Liver (tissue), 9 donors: Measurements from ENCODE around the gene WHRN. TPM values are rescaled to one million over a fixed set of nuclear protein-coding genes. Genes with fewer than 3 reads are reported as not detected.

ENCODE experiments used
- DNase-seq: peaks from one replicate; pipeline ENCODE4 v3.0.0-alpha.2; 2017; ENCODE audit warnings: low spot score
- H3K27ac ChIP-seq, 2 donors: one replicate each; pipeline ENCODE4 v1.7.0; 2013; ENCODE audit warnings: inconsistent platforms in 2 of 2, low read length in 2 of 2, control low read depth in 1 of 2, low read depth in 1 of 2, mild to moderate bottlenecking in 1 of 2
- H3K27me3 ChIP-seq, 4 donors: one replicate each; pipeline versions ENCODE4 v1.6.1 to v1.7.0; 2013; ENCODE audit warnings: low read length in 3 of 4, inconsistent platforms in 1 of 4, mild to moderate bottlenecking in 1 of 4, moderate library complexity in 1 of 4; ENCODE audit not compliant: control insufficient read depth in 4 of 4, insufficient read depth in 4 of 4
- H3K36me3 ChIP-seq, 4 donors: one replicate each; pipeline versions ENCODE4 v1.6.1 to v1.7.0; 2013; ENCODE audit warnings: low read length in 3 of 4, mild to moderate bottlenecking in 3 of 4, low read depth in 1 of 4, moderate library complexity in 1 of 4; ENCODE audit not compliant: control insufficient read depth in 4 of 4, insufficient read depth in 3 of 4
- H3K4me1 ChIP-seq, 4 donors: one replicate each; pipeline versions ENCODE4 v1.6.1 to v1.7.0; 2013; ENCODE audit warnings: low read length in 3 of 4, mild to moderate bottlenecking in 3 of 4, moderate library complexity in 1 of 4; ENCODE audit not compliant: control insufficient read depth in 4 of 4, insufficient read depth in 4 of 4
- H3K4me3 ChIP-seq, 3 donors: one replicate each; pipeline versions ENCODE4 v1.6.1 to v1.7.0; 2013; ENCODE audit warnings: low read length in 3 of 3, control low read depth in 1 of 3, low read depth in 1 of 3, mild to moderate bottlenecking in 1 of 3
- H3K9ac ChIP-seq, 2 donors: one replicate each; pipeline ENCODE4 v1.7.0; 2013; ENCODE audit warnings: low read length in 2 of 2, mild to moderate bottlenecking in 2 of 2, moderate library complexity in 2 of 2, control low read depth in 1 of 2, low read depth in 1 of 2
- H3K9me3 ChIP-seq, 4 donors: one replicate each; pipeline versions ENCODE4 v1.6.1 to v1.7.0; 2013; ENCODE audit warnings: low read length in 3 of 4; ENCODE audit not compliant: control insufficient read depth in 4 of 4
- CTCF ChIP-seq: fragments of 150-350 bp; IDR thresholded peaks from 2 replicates; pipeline ENCODE4 v1.5.1; 2017; ENCODE audit warnings: improper control_type of control experiment, low read depth, low read length; ENCODE audit not compliant: missing input control
- EGR1 ChIP-seq, 2 donors: IDR thresholded peaks; 2 replicates each; pipeline ENCODE4 v1.6.1; 2016 to 2018; ENCODE audit warnings: antibody characterized with exemption in 2 of 2, low read depth in 2 of 2
- FOXA2 ChIP-seq: IDR thresholded peaks from 2 replicates; pipeline ENCODE4 v1.6.1; 2016; ENCODE audit warnings: antibody characterized with exemption
- GABPA ChIP-seq, 2 donors: IDR thresholded peaks in 1 of 2; conservative IDR thresholded peaks in 1 of 2; 2 replicates each; pipeline ENCODE4 v1.6.1; 2016; ENCODE audit warnings: antibody characterized with exemption in 2 of 2, mild to moderate bottlenecking in 1 of 2, moderate library complexity in 1 of 2
- HNF4A ChIP-seq, 2 donors: conservative IDR thresholded peaks; 2 replicates each; pipeline ENCODE4 v1.6.1; 2016; ENCODE audit warnings: antibody characterized with exemption in 2 of 2, mild to moderate bottlenecking in 2 of 2
- JUND ChIP-seq, 2 donors: IDR thresholded peaks; 2 replicates each; pipeline ENCODE4 v1.6.1; 2016; ENCODE audit warnings: antibody characterized with exemption in 2 of 2
- MAX ChIP-seq: IDR thresholded peaks from 2 replicates; pipeline ENCODE4 v1.6.1; 2016; ENCODE audit warnings: antibody characterized with exemption
- NR2F2 ChIP-seq: IDR thresholded peaks from 2 replicates; pipeline ENCODE4 v1.6.1; 2016; ENCODE audit warnings: antibody characterized with exemption
- RAD21 ChIP-seq, 2 donors: IDR thresholded peaks; 2 replicates each; pipeline ENCODE4 v1.6.1; 2016; ENCODE audit warnings: antibody characterized with exemption in 2 of 2, mild to moderate bottlenecking in 2 of 2
- REST ChIP-seq: IDR thresholded peaks from 2 replicates; pipeline ENCODE4 v1.6.1; 2016; ENCODE audit warnings: antibody characterized with exemption, mild to moderate bottlenecking
- RXRA ChIP-seq, 2 donors: IDR thresholded peaks; 2 replicates each; pipeline ENCODE4 v1.6.1; 2017 to 2018; ENCODE audit warnings: antibody characterized with exemption in 2 of 2, mild to moderate bottlenecking in 1 of 2
- SP1 ChIP-seq: IDR thresholded peaks from 2 replicates; pipeline ENCODE4 v1.6.1; 2018; ENCODE audit warnings: antibody characterized with exemption, mild to moderate bottlenecking
- TAF1 ChIP-seq: conservative IDR thresholded peaks from 2 replicates; pipeline ENCODE4 v1.6.1; 2016; ENCODE audit warnings: antibody characterized with exemption, mild to moderate bottlenecking
- YY1 ChIP-seq: IDR thresholded peaks from 2 replicates; pipeline ENCODE4 v1.6.1; 2016; ENCODE audit warnings: antibody characterized with exemption, mild to moderate bottlenecking
- ZBTB33 ChIP-seq: IDR thresholded peaks from 2 replicates; pipeline ENCODE4 v1.6.1; 2016; ENCODE audit warnings: antibody characterized with exemption
- WGBS: extraction: QIAGEN DNeasy Blood & Tissue Kit; methylation state at CpG from one replicate; pipeline ENCODE4 v1.1.7; 2013; 5-methylcytosine and 5-hydroxymethylcytosine counted together
- polyA plus RNA-seq, 2 donors: library from polyadenylated mRNA; stranded (reverse) in 1 of 2; unstranded in 1 of 2; fragments of 200-250 nt in 1 of 2; fragments of >200 nt in 1 of 2; fragmentation: Nextera tagmentation in 1 of 2; extraction: Ambion mirVana in 1 of 2; gene quantifications; one replicate each; pipeline versions ENCODE4 v1.2.1 to v1.2.3, GENCODE V29; 2013 to 2015
- total RNA-seq, 2 donors: library from RNA; depleted of rRNA; stranded (reverse); fragments of >200 nt; gene quantifications; one replicate each; pipeline ENCODE4 v1.2.3, GENCODE V29; 2014
- donor health status: healthy.
- donor health status: healthy.
- donor health status: healthy.
- donor health status: healthy.
- donor health status: healthy.

Gene WHRN
- total and polyA plus RNA-seq, 4 donors = 0.42 to 1.9 (median 0.88) TPM

GRCh38 chr9:114433086-114433485 is 72.2 kb downstream of the WHRN start:
- H3K4me3 ChIP-seq = no peak overlapping the region
- TF ChIP-seq ZBTB33 = no peak
- no peak for TF ChIP-seq GABPA (IDR thresholded peaks at IDR 0.05 in 1 of 2, conservative IDR thresholded peaks at IDR 0.05 in 1 of 2)
- no peak for TF ChIP-seq FOXA2
- TF ChIP-seq HNF4A (conservative IDR thresholded peaks at IDR 0.05) = no peak
- no peak for TF ChIP-seq SP1
- TF ChIP-seq RXRA (IDR thresholded peaks at IDR 0.05) = no peak
- no peak for TF ChIP-seq TAF1
- no peak for TF ChIP-seq EGR1 (IDR thresholded peaks at IDR 0.05; ENCODE audit: low read depth in 2 of 2)
- TF ChIP-seq MAX = no peak
- TF ChIP-seq RAD21 (IDR thresholded peaks at IDR 0.05) = no peak
- no peak for TF ChIP-seq REST
- TF ChIP-seq NR2F2 = no peak
- TF ChIP-seq CTCF = no peak
- TF ChIP-seq JUND (IDR thresholded peaks at IDR 0.05) = no peak
- H3K9ac ChIP-seq = no peak overlapping the region
- no peaks in the 10 kb centered on the region for H3K27me3 ChIP-seq
- no peaks in the 10 kb centered on the region for H3K9me3 ChIP-seq
- H3K4me1 ChIP-seq = no peaks in the 10 kb centered on the region
- WGBS = 96% methylated on average over 15 of the region's 15 CpGs
- no peak for DNase-seq
- H3K27ac ChIP-seq = no peak overlapping the region
- no peaks in the 10 kb centered on the region for H3K36me3 ChIP-seq

GRCh38 chr9:114432323-114433067 is 72.8 kb downstream of the WHRN start:
- H3K27me3 ChIP-seq = no peaks in the 10 kb centered on the region
- no peak overlapping the region for H3K27ac ChIP-seq
- no peaks in the 10 kb centered on the region for H3K4me1 ChIP-seq
- H3K4me3 ChIP-seq = no peak overlapping the region
- TF ChIP-seq MAX (no peak), EGR1 (IDR thresholded peaks at IDR 0.05; ENCODE audit: low read depth in 2 of 2) (no peak), NR2F2 (no peak), FOXA2 (no peak), REST (no peak), SP1 (no peak), GABPA (IDR thresholded peaks at IDR 0.05 in 1 of 2, conservative IDR thresholded peaks at IDR 0.05 in 1 of 2) (no peak), YY1 (no peak), HNF4A (conservative IDR thresholded peaks at IDR 0.05) (no peak), RXRA (IDR thresholded peaks at IDR 0.05) (no peak)
- H3K36me3 ChIP-seq = no peaks in the 10 kb centered on the region
- no peaks in the 10 kb centered on the region for H3K9me3 ChIP-seq
- no peak overlapping the region for H3K9ac ChIP-seq
- DNase-seq = no peak
- WGBS = 80% methylated on average over 6 of the region's 6 CpGs
